ENCODE data around the gene SYTL1. TPM values are rescaled to one million over a fixed set of nuclear protein-coding genes. Genes with fewer than 3 reads are reported as not detected.
A peak's percentile ranks its signal among the peaks of the same experiment; 100 is the strongest.

SYTL1 gene
- total and polyA plus RNA-seq, 9 of the 15 experiments (the other 6 are each of a cell fraction or from before 2014, with no cell fraction given): 0.04 to 9.3 (median 1.7) TPM

DNA sequence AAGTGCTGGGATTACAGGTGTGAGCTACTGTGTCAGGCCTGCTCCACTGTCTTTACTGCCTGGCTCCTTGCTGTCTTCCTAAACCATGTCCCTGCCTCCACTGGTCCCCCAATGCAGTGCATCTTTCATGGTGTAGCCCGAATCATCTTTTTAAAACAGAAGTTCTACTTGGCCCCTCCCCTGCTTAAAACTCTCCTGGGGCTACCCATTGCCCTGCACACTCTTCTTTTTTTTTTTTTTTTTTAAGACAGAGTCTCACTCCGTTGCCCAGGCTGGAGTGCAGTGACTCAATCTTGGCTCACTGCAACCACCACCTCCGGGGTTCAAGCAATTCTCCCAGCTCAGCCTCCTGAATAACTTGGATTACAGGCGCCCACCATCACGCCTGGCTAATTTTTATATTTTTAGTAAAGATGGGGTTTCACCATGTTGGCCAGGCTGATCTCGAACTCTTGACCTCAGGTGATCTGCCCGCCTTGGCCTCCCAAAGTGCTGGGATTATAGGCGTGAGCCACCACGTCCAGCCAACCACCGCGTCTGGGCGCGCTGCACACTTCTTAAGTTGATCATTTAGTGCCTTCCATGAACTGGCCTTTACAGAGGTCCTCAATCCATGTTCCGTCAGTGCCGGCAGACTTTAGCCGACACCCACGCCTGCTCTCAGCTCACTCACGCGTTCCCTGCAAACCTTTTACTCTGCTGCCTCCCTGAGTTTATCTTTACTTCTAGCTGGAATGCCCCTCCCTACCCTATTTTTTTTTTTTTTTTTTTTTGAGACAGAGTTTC lies 30.4 kb downstream of the SYTL1 start:
- peak; percentile 88 for ATAC-seq
- POLR2A ChIA-PET: interaction anchor here (0.6 to 0.8 kb wide), 2 partner anchors 11 to 332 kb away, joined by 3 to 4 read pairs; partner anchors contain the start of gene CD164L2
- 37% methylated on average over 19 of the region's 19 CpGs for WGBS (ENCODE audit: insufficient coverage, low coverage, missing lambda C conversion rate)
- Histone ChIP-seq H3K4me1 (replicated peaks in 1 of 2; ENCODE audit: control insufficient read depth in 2 of 2, insufficient read depth in 2 of 2, low read length in 2 of 2) (peaks cover 9 to 21% of the 10 kb centered on the region in 2 experiments; a peak in 4 of 5 replicates), H3K9me3 (replicated peaks; ENCODE audit: control insufficient read depth, insufficient read depth, low read depth, low read length) (no peaks in the 10 kb centered on the region), H2AFZ (ENCODE audit: low read depth, low read length) (peak overlapping the region; percentile 77), H3K27me3 (ENCODE audit: control insufficient read depth in 2 of 2, insufficient read depth in 2 of 2, low read length in 2 of 2) (no peaks in the 10 kb centered on the region), H3K4me2 (ENCODE audit: insufficient read depth, low read length) (peak overlapping the region; percentile 17; the same call in 1 of the 2 replicates), H3K79me2 (ENCODE audit: control insufficient read depth, insufficient read depth, low read length) (no peaks in the 10 kb centered on the region), H3K27ac (ENCODE audit: extremely low read depth, low read depth, low read length) (no peak overlapping the region), H4K20me1 (replicated peaks; ENCODE audit: control insufficient read depth, insufficient read depth, low read length) (no peaks in the 10 kb centered on the region), H3K9ac (ENCODE audit: insufficient read depth in 1 of 2, low read depth in 2 of 2, low read length in 2 of 2) (peak overlapping the region in 1 of 2 experiments; percentile 86; a peak in 2 of 4 replicates), H3K9me1 (ENCODE audit: control insufficient read depth, insufficient read depth, low read length) (no peaks in the 10 kb centered on the region), H3K36me3 (ENCODE audit: control insufficient read depth, insufficient read depth, low read length) (no peaks in the 10 kb centered on the region), H3K4me3 (no peak overlapping the region)
- DNase-seq (ENCODE audit: extremely low read depth in 1 of 4, low spot score in 3 of 4): peak; percentile 55 to 82 (median 68)
- no TSS peak for BruUV-seq (replicated peaks)
- intact Hi-C loops (cut with micrococcal nuclease): loop anchor here (1.0 to 5.0 kb wide), 2 partner anchors 40 to 70 kb away; no protein-coding TSS in a partner anchor
- in situ Hi-C loops (cut with MboI): no loop called here
- FAIRE-seq: peak; percentile 81
- CTCF ChIA-PET (ENCODE audit: low intra/inter-chr PET ratio): interaction anchor here (0.6 to 1.5 kb wide), 4 partner anchors 39 to 112 kb away, joined by 3 to 7 read pairs (median 4); no protein-coding TSS in a partner anchor
- TF ChIP-seq CEBPB (tag; IDR thresholded peaks at IDR 0.05) (no peak), TEAD4 (IDR thresholded peaks at IDR 0.05; ENCODE audit: low read length) (0 out of 2 replicates have a peak, but pooled peaks have one; percentile 35), TEAD4 (CRISPR knock-in tag; IDR thresholded peaks at IDR 0.05; ENCODE audit: borderline replicate concordance) (no peak), ARID2 (IDR thresholded peaks at IDR 0.05) (peak; percentile 32; the same call in 1 of the 2 replicates), RAD21 (CRISPR knock-in tag; conservative IDR thresholded peaks at IDR 0.05 in 1 of 2, IDR thresholded peaks at IDR 0.05 in 1 of 2) (peak; percentile 38 to 46), TAF1 (IDR thresholded peaks at IDR 0.05; ENCODE audit: control insufficient read depth, extremely low read depth, insufficient read depth, low read length, severe bottlenecking) (no peak), ZNF239 (CRISPR knock-in tag; IDR thresholded peaks at IDR 0.05) (no peak), ATF1 (CRISPR knock-in tag; IDR thresholded peaks at IDR 0.05) (no peak), ATF1 (tag; IDR thresholded peaks at IDR 0.05) (0 out of 2 replicates have a peak, but pooled peaks have one; percentile 15), ZNF175 (CRISPR knock-in tag; IDR thresholded peaks at IDR 0.05; ENCODE audit: low read depth) (no peak)
- TF ChIP-seq, protein P1, sequence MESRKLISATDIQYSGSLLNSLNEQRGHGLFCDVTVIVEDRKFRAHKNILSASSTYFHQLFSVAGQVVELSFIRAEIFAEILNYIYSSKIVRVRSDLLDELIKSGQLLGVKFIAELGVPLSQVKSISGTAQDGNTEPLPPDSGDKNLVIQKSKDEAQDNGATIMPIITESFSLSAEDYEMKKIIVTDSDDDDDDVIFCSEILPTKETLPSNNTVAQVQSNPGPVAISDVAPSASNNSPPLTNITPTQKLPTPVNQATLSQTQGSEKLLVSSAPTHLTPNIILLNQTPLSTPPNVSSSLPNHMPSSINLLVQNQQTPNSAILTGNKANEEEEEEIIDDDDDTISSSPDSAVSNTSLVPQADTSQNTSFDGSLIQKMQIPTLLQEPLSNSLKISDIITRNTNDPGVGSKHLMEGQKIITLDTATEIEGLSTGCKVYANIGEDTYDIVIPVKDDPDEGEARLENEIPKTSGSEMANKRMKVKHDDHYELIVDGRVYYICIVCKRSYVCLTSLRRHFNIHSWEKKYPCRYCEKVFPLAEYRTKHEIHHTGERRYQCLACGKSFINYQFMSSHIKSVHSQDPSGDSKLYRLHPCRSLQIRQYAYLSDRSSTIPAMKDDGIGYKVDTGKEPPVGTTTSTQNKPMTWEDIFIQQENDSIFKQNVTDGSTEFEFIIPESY (CRISPR knock-in tag; IDR thresholded peaks at IDR 0.05): 0 out of 2 replicates have a peak, but pooled peaks have one; percentile 53
- TF ChIP-seq, protein P2, sequence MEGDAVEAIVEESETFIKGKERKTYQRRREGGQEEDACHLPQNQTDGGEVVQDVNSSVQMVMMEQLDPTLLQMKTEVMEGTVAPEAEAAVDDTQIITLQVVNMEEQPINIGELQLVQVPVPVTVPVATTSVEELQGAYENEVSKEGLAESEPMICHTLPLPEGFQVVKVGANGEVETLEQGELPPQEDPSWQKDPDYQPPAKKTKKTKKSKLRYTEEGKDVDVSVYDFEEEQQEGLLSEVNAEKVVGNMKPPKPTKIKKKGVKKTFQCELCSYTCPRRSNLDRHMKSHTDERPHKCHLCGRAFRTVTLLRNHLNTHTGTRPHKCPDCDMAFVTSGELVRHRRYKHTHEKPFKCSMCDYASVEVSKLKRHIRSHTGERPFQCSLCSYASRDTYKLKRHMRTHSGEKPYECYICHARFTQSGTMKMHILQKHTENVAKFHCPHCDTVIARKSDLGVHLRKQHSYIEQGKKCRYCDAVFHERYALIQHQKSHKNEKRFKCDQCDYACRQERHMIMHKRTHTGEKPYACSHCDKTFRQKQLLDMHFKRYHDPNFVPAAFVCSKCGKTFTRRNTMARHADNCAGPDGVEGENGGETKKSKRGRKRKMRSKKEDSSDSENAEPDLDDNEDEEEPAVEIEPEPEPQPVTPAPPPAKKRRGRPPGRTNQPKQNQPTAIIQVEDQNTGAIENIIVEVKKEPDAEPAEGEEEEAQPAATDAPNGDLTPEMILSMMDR (IDR thresholded peaks at IDR 0.05 in 2 of 3, conservative IDR thresholded peaks at IDR 0.05 in 1 of 3; ENCODE audit: insufficient read depth in 2 of 3, low read depth in 1 of 3, low read length in 3 of 3): peak in 2 of 3 experiments; percentile 42 to 71; a peak in 4 of 6 replicates
- TF ChIP-seq, protein P3, sequence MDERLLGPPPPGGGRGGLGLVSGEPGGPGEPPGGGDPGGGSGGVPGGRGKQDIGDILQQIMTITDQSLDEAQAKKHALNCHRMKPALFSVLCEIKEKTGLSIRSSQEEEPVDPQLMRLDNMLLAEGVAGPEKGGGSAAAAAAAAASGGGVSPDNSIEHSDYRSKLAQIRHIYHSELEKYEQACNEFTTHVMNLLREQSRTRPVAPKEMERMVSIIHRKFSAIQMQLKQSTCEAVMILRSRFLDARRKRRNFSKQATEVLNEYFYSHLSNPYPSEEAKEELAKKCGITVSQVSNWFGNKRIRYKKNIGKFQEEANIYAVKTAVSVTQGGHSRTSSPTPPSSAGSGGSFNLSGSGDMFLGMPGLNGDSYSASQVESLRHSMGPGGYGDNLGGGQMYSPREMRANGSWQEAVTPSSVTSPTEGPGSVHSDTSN (CRISPR knock-in tag; IDR thresholded peaks at IDR 0.05; ENCODE audit: low read depth): no peak
- TF ChIP-seq, protein P3 (tag; conservative IDR thresholded peaks at IDR 0.05; ENCODE audit: low read depth): no peak

Measured in K562 (cell line).